GM23338 (cell line): ENCODE results near the gene FCN2. TPM values are rescaled to one million over a fixed set of nuclear protein-coding genes. Genes with fewer than 3 reads are reported as not detected.

Source experiments
- ATAC-seq: fragments of 200-7000 bp; cut with Tn5 transposase; 3 replicates; pipeline ENCODE4 v1.9.1; 2020
- DNase-seq: peaks from one replicate; pipeline ENCODE4 v3.0.0-alpha.2; 2015; ENCODE audit warnings: low spot score
- H2AFZ ChIP-seq: fragments of 200-600 bp; sonication (generic); 2 replicates; pipeline ENCODE4 v1.8.0; 2016; ENCODE audit warnings: antibody characterized with exemption, mild to moderate bottlenecking, moderate library complexity
- H3F3A ChIP-seq: fragments of 200-600 bp; sonication (generic); replicated peaks from 2 replicates; pipeline ENCODE4 v1.8.0; 2017; ENCODE audit warnings: antibody characterized with exemption, mixed run types, low read depth
- H3K27ac ChIP-seq: fragments of 200-600 bp; sonication (generic); 2 replicates; pipeline ENCODE4 v1.6.1; 2016; ENCODE audit warnings: low read depth
- H3K27me3 ChIP-seq: fragments of 200-600 bp; sonication (generic); 2 replicates; pipeline ENCODE4 v1.8.0; 2016; ENCODE audit warnings: mild to moderate bottlenecking, mixed run types, moderate library complexity; ENCODE audit not compliant: insufficient read depth
- H3K36me3 ChIP-seq: fragments of 200-600 bp; sonication (generic); 2 replicates; pipeline ENCODE4 v1.8.0; 2016; ENCODE audit warnings: mild to moderate bottlenecking; ENCODE audit not compliant: insufficient read depth
- H3K4me1 ChIP-seq: fragments of 200-600 bp; sonication (generic); 2 replicates; pipeline ENCODE4 v1.8.0; 2016; ENCODE audit warnings: mild to moderate bottlenecking, moderate library complexity; ENCODE audit not compliant: insufficient read depth
- H3K4me2 ChIP-seq: fragments of 200-600 bp; sonication (generic); 2 replicates; pipeline ENCODE4 v1.7.1; 2017; ENCODE audit warnings: mixed run types
- H3K4me3 ChIP-seq: fragments of 200-600 bp; sonication (generic); 2 replicates; pipeline ENCODE4 v1.6.1; 2016; ENCODE audit warnings: mixed run types
- H3K79me2 ChIP-seq: fragments of 200-600 bp; sonication (generic); replicated peaks from 2 replicates; pipeline ENCODE4 v1.8.0; 2017; ENCODE audit warnings: mild to moderate bottlenecking; ENCODE audit not compliant: insufficient read depth
- H3K9me2 ChIP-seq: fragments of 200-600 bp; sonication (generic); 2 replicates; pipeline ENCODE4 v1.8.0; 2017; ENCODE audit not compliant: insufficient read depth
- H4K20me1 ChIP-seq: fragments of 200-600 bp; sonication (generic); replicated peaks from 2 replicates; pipeline ENCODE4 v1.8.0; 2017; ENCODE audit warnings: mild to moderate bottlenecking; ENCODE audit not compliant: insufficient read depth
- H3K27ac Mint-ChIP-seq: 2 replicates; pipeline ENCODE4 v1.8.0; 2020; ENCODE audit warnings: inconsistent platforms, mild to moderate bottlenecking, moderate library complexity, mixed read lengths
- H3K27me3 Mint-ChIP-seq: 3 replicates; pipeline ENCODE4 v1.8.0; 2022; ENCODE audit warnings: low read depth, mild to moderate bottlenecking, moderate library complexity, mixed read lengths, inconsistent platforms; ENCODE audit not compliant: insufficient read depth, poor library complexity
- H3K36me3 Mint-ChIP-seq: 3 replicates; pipeline ENCODE4 v1.8.0; 2021; ENCODE audit warnings: low read depth, mild to moderate bottlenecking, inconsistent platforms, moderate library complexity, mixed read lengths
- H3K4me1 Mint-ChIP-seq: 3 replicates; pipeline ENCODE4 v1.8.0; 2020; ENCODE audit warnings: mild to moderate bottlenecking, inconsistent platforms, mixed read lengths
- H3K4me3 Mint-ChIP-seq: 3 replicates; pipeline ENCODE4 v1.8.0; 2021; ENCODE audit warnings: moderate library complexity, mild to moderate bottlenecking, inconsistent platforms, mixed read lengths
- H3K9me3 Mint-ChIP-seq: 3 replicates; pipeline ENCODE4 v1.8.0; 2020; ENCODE audit warnings: moderate library complexity, mild to moderate bottlenecking, inconsistent platforms, mixed read lengths
- CREB1 ChIP-seq: fragments of 250-450 bp; sonication (Bioruptor Pico); IDR thresholded peaks from 2 replicates; pipeline ENCODE4 v1.5.0; 2020; ENCODE audit warnings: low read depth, mild to moderate bottlenecking, moderate library complexity
- ETS1 ChIP-seq: IDR thresholded peaks from 2 replicates; pipeline ENCODE4 v1.6.1; 2016; ENCODE audit warnings: antibody characterized with exemption
- EZH2 ChIP-seq: fragments of 200-600 bp; sonication (generic); IDR thresholded peaks from one replicate; pipeline ENCODE4 v1.8.0; 2017; ENCODE audit warnings: antibody characterized with exemption, mild to moderate bottlenecking, low read depth; ENCODE audit not compliant: unreplicated experiment
- EZH2phosphoT487 ChIP-seq: fragments of 200-600 bp; sonication (generic); IDR thresholded peaks from one replicate; pipeline ENCODE4 v1.8.1; 2018; ENCODE audit warnings: antibody characterized with exemption; ENCODE audit not compliant: unreplicated experiment
- JUNB ChIP-seq: IDR thresholded peaks from one replicate; pipeline ENCODE4 v1.6.1; 2016; ENCODE audit warnings: antibody characterized with exemption; ENCODE audit not compliant: unreplicated experiment
- NANOG ChIP-seq: IDR thresholded peaks from 2 replicates; pipeline ENCODE4 v1.6.1; 2016; ENCODE audit warnings: antibody characterized with exemption, borderline replicate concordance
- POLR2AphosphoS5 ChIP-seq: IDR thresholded peaks from 2 replicates; pipeline ENCODE4 v1.6.1; 2016; ENCODE audit warnings: antibody characterized with exemption, low read depth
- REST ChIP-seq: IDR thresholded peaks from one replicate; pipeline ENCODE4 v1.6.1; 2018; ENCODE audit warnings: antibody characterized with exemption; ENCODE audit not compliant: unreplicated experiment
- STAT1 ChIP-seq: IDR thresholded peaks from one replicate; pipeline ENCODE4 v1.6.1; 2016; ENCODE audit warnings: antibody characterized with exemption; ENCODE audit not compliant: unreplicated experiment
- ZNF114 ChIP-seq: fragments of 250-450 bp; sonication (Bioruptor Pico); IDR thresholded peaks from 2 replicates; pipeline ENCODE4 v1.5.0; 2020; ENCODE audit warnings: mild to moderate bottlenecking, moderate library complexity
- ZNF331 ChIP-seq: fragments of 250-450 bp; sonication (Bioruptor Pico); IDR thresholded peaks from 2 replicates; pipeline ENCODE4 v1.5.0; 2020; ENCODE audit warnings: low read depth, mild to moderate bottlenecking, moderate library complexity
- ZNF462 ChIP-seq: fragments of 250-450 bp; sonication (Bioruptor Pico); IDR thresholded peaks from 2 replicates; pipeline ENCODE4 v1.5.0; 2020; ENCODE audit warnings: mild to moderate bottlenecking, moderate library complexity
- polyA plus RNA-seq: library from polyadenylated mRNA; unstranded; fragments of >200 nt; fragmentation: Nextera tagmentation; extraction: Ambion mirVana; gene quantifications from 2 replicates; pipeline ENCODE4 v1.2.1, GENCODE V29; 2016
- total RNA-seq: library from RNA; depleted of rRNA; stranded (reverse); fragments of >200 nt; shearing (Covaris generic); gene quantifications from 2 replicates; pipeline ENCODE4 v1.2.3, GENCODE V29; 2014
- TF ChIP-seq, protein P1 (sequence below), 2 experiments: fragments of 200-600 bp in 1 of 2; sonication (generic) in 1 of 2; conservative IDR thresholded peaks; 2 replicates each; pipeline versions ENCODE4 v1.5.1 to v1.6.1; 2016 to 2017; ENCODE audit warnings: antibody characterized with exemption in 2 of 2, low read depth in 2 of 2, mild to moderate bottlenecking in 2 of 2, moderate library complexity in 1 of 2

FCN2 gene
- total and polyA plus RNA-seq, 2 experiments from 2014 or later = not detected

- Histone ChIP-seq H4K20me1 (no peaks in the 10 kb centered on the region), H3K36me3 (no peaks in the 10 kb centered on the region), H3K27ac (no peak overlapping the region), H3K4me2 (no peak overlapping the region), H3K9me2 (no peaks in the 10 kb centered on the region), H3K4me1 (no peaks in the 10 kb centered on the region), H2AFZ (no peak overlapping the region), H3K79me2 (no peaks in the 10 kb centered on the region), H3K27me3 (no peaks in the 10 kb centered on the region), H3F3A (no peaks in the 10 kb centered on the region), H3K4me3 (no peak overlapping the region)
- H3K4me3 Mint-ChIP-seq = no peak overlapping the region
- no peak overlapping the region for H3K27ac Mint-ChIP-seq
- no peak for DNase-seq
- H3K4me1 Mint-ChIP-seq = no peaks in the 10 kb centered on the region
- no peaks in the 10 kb centered on the region; the same call in 2 of the 3 replicates for H3K36me3 Mint-ChIP-seq
- TF ChIP-seq, protein P1, sequence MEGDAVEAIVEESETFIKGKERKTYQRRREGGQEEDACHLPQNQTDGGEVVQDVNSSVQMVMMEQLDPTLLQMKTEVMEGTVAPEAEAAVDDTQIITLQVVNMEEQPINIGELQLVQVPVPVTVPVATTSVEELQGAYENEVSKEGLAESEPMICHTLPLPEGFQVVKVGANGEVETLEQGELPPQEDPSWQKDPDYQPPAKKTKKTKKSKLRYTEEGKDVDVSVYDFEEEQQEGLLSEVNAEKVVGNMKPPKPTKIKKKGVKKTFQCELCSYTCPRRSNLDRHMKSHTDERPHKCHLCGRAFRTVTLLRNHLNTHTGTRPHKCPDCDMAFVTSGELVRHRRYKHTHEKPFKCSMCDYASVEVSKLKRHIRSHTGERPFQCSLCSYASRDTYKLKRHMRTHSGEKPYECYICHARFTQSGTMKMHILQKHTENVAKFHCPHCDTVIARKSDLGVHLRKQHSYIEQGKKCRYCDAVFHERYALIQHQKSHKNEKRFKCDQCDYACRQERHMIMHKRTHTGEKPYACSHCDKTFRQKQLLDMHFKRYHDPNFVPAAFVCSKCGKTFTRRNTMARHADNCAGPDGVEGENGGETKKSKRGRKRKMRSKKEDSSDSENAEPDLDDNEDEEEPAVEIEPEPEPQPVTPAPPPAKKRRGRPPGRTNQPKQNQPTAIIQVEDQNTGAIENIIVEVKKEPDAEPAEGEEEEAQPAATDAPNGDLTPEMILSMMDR (conservative IDR thresholded peaks at IDR 0.05; ENCODE audit: low read depth in 2 of 2) = no peak
- no peak for TF ChIP-seq NANOG
- TF ChIP-seq EZH2phosphoT487 = no peak
- no peak for TF ChIP-seq POLR2AphosphoS5
- TF ChIP-seq REST = no peak
- TF ChIP-seq ZNF331 (CRISPR knock-in tag) = no peak
- TF ChIP-seq CREB1 = no peak
- no peak for TF ChIP-seq ZNF114 (CRISPR knock-in tag)
- no peak for TF ChIP-seq EZH2
- TF ChIP-seq STAT1 = no peak
- TF ChIP-seq JUNB = no peak
- TF ChIP-seq ZNF462 (CRISPR knock-in tag) = no peak
- no peak for TF ChIP-seq ETS1
- H3K27me3 Mint-ChIP-seq = peaks cover 3% of the 10 kb centered on the region
- no peaks in the 10 kb centered on the region; the same call in 1 of the 3 replicates for H3K9me3 Mint-ChIP-seq
- no peak for ATAC-seq
Observed at GRCh38 chr9:134843740-134844139, 36.9 kb upstream of the FCN2 start.
